K562 (cell line): ENCODE results near the gene CALHM3. TPM values are rescaled to one million over a fixed set of nuclear protein-coding genes. Genes with fewer than 3 reads are reported as not detected.

Experiments used
- ATAC-seq: fragments of 200-7000 bp; cut with Tn5 transposase; 3 replicates; pipeline ENCODE4 v1.9.1; 2020; ENCODE audit warnings: moderate library complexity
- BruUV-seq: library from RNA; stranded (reverse); fragments of 400-500 nt; replicated peaks from 2 replicates; lab custom pipeline; 2021; lab: Mats Ljungman, UMichigan
- CTCF ChIA-PET: fragments of 300-600 bp; formaldehyde crosslinking; extraction: SDS; loops from one replicate; lab custom pipeline; 2021; ENCODE audit warnings: low intra/inter-chr PET ratio; lab: Yijun Ruan, JAX
- POLR2A ChIA-PET: fragments of 300-600, 350-650 bp; sonication (Branson Sonifier 250); formaldehyde crosslinking; extraction: SDS; loops from one replicate; lab custom pipeline; 2021; ENCODE audit warnings: antibody characterized with exemption, inconsistent platforms; lab: Yijun Ruan, JAX
- DNase-seq, 4 experiments: peaks; one replicate each; pipeline versions ENCODE4 v3.0.0 to v3.0.0-alpha.2; 2011 to 2018; ENCODE audit warnings: low spot score in 3 of 4, mixed read lengths in 3 of 4; ENCODE audit errors: extremely low read depth in 1 of 4
- FAIRE-seq: peaks from 2 replicates; lab custom pipeline; 2011; peaks lifted over from hg19 to GRCh38; lab: Jason Lieb, UNC
- H2AFZ ChIP-seq: 2 replicates; pipeline ENCODE4 v1.6.0; 2011; ENCODE audit warnings: low read depth, low read length, control low read depth, inconsistent platforms
- H3K27ac ChIP-seq: fragments of 200-600 bp; 3 replicates; pipeline ENCODE4 v1.8.0; 2011; ENCODE audit warnings: low read depth, mild to moderate bottlenecking, control low read depth, inconsistent platforms, low read length, moderate library complexity, mixed read lengths; ENCODE audit errors: extremely low read depth
- H3K27me3 ChIP-seq, 2 experiments: fragments of 300-600 bp in 1 of 2; 2 replicates in 1 of 2; 3 replicates in 1 of 2; pipeline versions ENCODE4 v1.6.0 to v1.8.0; 2011; ENCODE audit warnings: inconsistent platforms in 2 of 2, low read length in 2 of 2, mild to moderate bottlenecking in 1 of 2, mixed read lengths in 1 of 2, moderate library complexity in 1 of 2; ENCODE audit not compliant: control insufficient read depth in 2 of 2, insufficient read depth in 2 of 2
- H3K36me3 ChIP-seq: fragments of 300-600 bp; 3 replicates; pipeline ENCODE4 v1.8.0; 2011; ENCODE audit warnings: mild to moderate bottlenecking, low read length, inconsistent platforms; ENCODE audit not compliant: control insufficient read depth, insufficient read depth
- H3K4me1 ChIP-seq, 2 experiments: fragments of 200-600 bp in 1 of 2; replicated peaks in 1 of 2; 2 replicates in 1 of 2; 3 replicates in 1 of 2; pipeline versions ENCODE4 v1.5.1 to v1.8.0; 2011; ENCODE audit warnings: inconsistent platforms in 2 of 2, low read length in 2 of 2, mild to moderate bottlenecking in 1 of 2, mixed read lengths in 1 of 2, moderate library complexity in 1 of 2; ENCODE audit not compliant: control insufficient read depth in 2 of 2, insufficient read depth in 2 of 2
- H3K4me2 ChIP-seq: 2 replicates; pipeline ENCODE4 v1.6.1; 2011; ENCODE audit warnings: low read length, control low read depth, inconsistent platforms, mixed read lengths; ENCODE audit not compliant: insufficient read depth
- H3K4me3 ChIP-seq: fragments of 200-600 bp; sonication (generic), shearing (Covaris generic); 2 replicates; pipeline ENCODE4 v1.5.1; 2016; ENCODE audit warnings: control low read depth, inconsistent platforms
- H3K79me2 ChIP-seq: fragments of 200-600 bp; 3 replicates; pipeline ENCODE4 v1.8.0; 2011; ENCODE audit warnings: low read length, inconsistent platforms; ENCODE audit not compliant: control insufficient read depth, insufficient read depth
- H3K9ac ChIP-seq, 2 experiments: 2 replicates each; pipeline versions ENCODE4 v1.6.0 to v1.6.1; 2011; ENCODE audit warnings: low read depth in 2 of 2, low read length in 2 of 2, control low read depth in 1 of 2, inconsistent platforms in 1 of 2, mild to moderate bottlenecking in 1 of 2, mixed read lengths in 1 of 2; ENCODE audit not compliant: insufficient read depth in 1 of 2
- H3K9me1 ChIP-seq: one replicate; pipeline ENCODE4 v1.6.0; 2011; ENCODE audit warnings: inconsistent platforms, mild to moderate bottlenecking, low read length, moderate library complexity; ENCODE audit not compliant: control insufficient read depth, insufficient read depth
- H3K9me3 ChIP-seq: replicated peaks from 2 replicates; pipeline ENCODE4 v1.5.1; 2011; ENCODE audit warnings: low read depth, low read length, inconsistent platforms; ENCODE audit not compliant: control insufficient read depth, insufficient read depth
- H4K20me1 ChIP-seq: replicated peaks from 2 replicates; pipeline ENCODE4 v1.6.1; 2011; ENCODE audit warnings: low read length, inconsistent platforms, mixed read lengths; ENCODE audit not compliant: control insufficient read depth, insufficient read depth
- KLF1 ChIP-seq: fragments of 450-650 bp; IDR thresholded peaks from 2 replicates; pipeline ENCODE4 v1.6.1; 2016; ENCODE audit warnings: missing genetic modification characterization, missing compliant biosample characterization
- MEF2D ChIP-seq: conservative IDR thresholded peaks from 2 replicates; pipeline ENCODE4 v1.6.1; 2016; ENCODE audit warnings: low read depth, missing genetic modification characterization, missing compliant biosample characterization
- NCOA1 ChIP-seq: fragments of 450-650 bp; IDR thresholded peaks from 2 replicates; pipeline ENCODE4 v1.6.1; 2016; ENCODE audit warnings: low read depth
- NR2C1 ChIP-seq, 2 experiments: fragments of 450-650 bp; IDR thresholded peaks; 2 replicates each; pipeline ENCODE4 v1.6.1; 2017; ENCODE audit warnings: mild to moderate bottlenecking in 2 of 2, antibody characterized with exemption in 1 of 2, inconsistent platforms in 1 of 2, missing compliant biosample characterization in 1 of 2, missing genetic modification characterization in 1 of 2
- PHB2 ChIP-seq: fragments of 450-650 bp; IDR thresholded peaks from 2 replicates; pipeline ENCODE4 v1.6.1; 2017; ENCODE audit warnings: low read depth
- RBM15 ChIP-seq: fragments of 200-400 bp; formaldehyde crosslinking; IDR thresholded peaks from 2 replicates; pipeline ENCODE4 v1.6.1; 2018; ENCODE audit warnings: mild to moderate bottlenecking, low read length, moderate library complexity; ENCODE audit not compliant: insufficient read depth
- SRF ChIP-seq, 2 experiments: fragments of 250-450, 450-650 bp in 1 of 2; sonication (Bioruptor Pico) in 1 of 2; sonication (generic) in 1 of 2; formaldehyde crosslinking; IDR thresholded peaks; 2 replicates each; pipeline versions ENCODE4 v1.5.0 to v1.5.1; 2020 to 2022; ENCODE audit warnings: mild to moderate bottlenecking in 1 of 2, missing genetic modification reagents in 1 of 2
- WHSC1 ChIP-seq: IDR thresholded peaks from one replicate; pipeline ENCODE4 v1.6.1; 2012; ENCODE audit warnings: low read length, control low read depth, inconsistent platforms
- ZNF57 ChIP-seq: fragments of 450-650 bp; formaldehyde crosslinking; IDR thresholded peaks from 2 replicates; pipeline ENCODE4 v1.4.0; 2020; ENCODE audit warnings: mild to moderate bottlenecking, moderate library complexity
- WGBS: fragments of 100-300 bp; shearing (Covaris generic); methylation state at CpG from one replicate; pipeline ENCODE4 v1.1.6; 2016; ENCODE audit warnings: low coverage, mixed read lengths; ENCODE audit not compliant: insufficient coverage; ENCODE audit errors: missing lambda C conversion rate; 5-methylcytosine and 5-hydroxymethylcytosine counted together
- in situ Hi-C: fragments of 300-500 bp; cut with MboI; formaldehyde crosslinking; loops from 4 replicates; pipeline ENCODE4 v1.15.0; 2018; ENCODE audit warnings: inconsistent platforms, mixed read lengths
- intact Hi-C: fragments of 100-400 bp; cut with micrococcal nuclease; formaldehyde crosslinking; loops from 2 replicates; pipeline ENCODE4 v1.14.2; 2022
- polyA plus RNA-seq, 8 experiments: library from polyadenylated mRNA; depleted of rRNA in 4 of 8; stranded (reverse) in 5 of 8; unstranded in 3 of 8; fragments of >200 nt; fragmentation: Nextera tagmentation in 2 of 8; fragmentation: Illumina TruSeq in 1 of 8; extraction: Ambion mirVana in 2 of 8; extraction: Trizol in 1 of 8; gene quantifications; 2 replicates each; pipeline versions ENCODE4 v1.2.1 to v1.2.3, GENCODE V29; 2011 to 2014; ENCODE audit warnings: inconsistent platforms in 1 of 8, missing spikeins in 1 of 8
- total RNA-seq, 7 experiments: library from RNA; depleted of rRNA in 6 of 7; stranded (reverse); fragments of >200 nt in 6 of 7; fragmentation: Illumina TruSeq in 2 of 7; extraction: Trizol in 2 of 7; gene quantifications; 2 replicates each; pipeline versions ENCODE4 v1.2.1 to v1.2.3, GENCODE V29; 2011 to 2021; ENCODE audit warnings: low replicate concordance in 1 of 7
- TF ChIP-seq, protein P1 (sequence below): sonication (generic); formaldehyde crosslinking; IDR thresholded peaks from 2 replicates; pipeline ENCODE4 v1.8.0; 2023; ENCODE audit warnings: mild to moderate bottlenecking, missing genetic modification reagents
- TF ChIP-seq, protein P2 (sequence below): sonication (generic); formaldehyde crosslinking; IDR thresholded peaks from 2 replicates; pipeline ENCODE4 v1.8.0; 2023; ENCODE audit warnings: missing genetic modification reagents, mild to moderate bottlenecking, borderline replicate concordance
- TF ChIP-seq, protein P3 (sequence below): fragments of 450-650 bp; formaldehyde crosslinking; IDR thresholded peaks from 2 replicates; pipeline ENCODE4 v1.4.0; 2020; ENCODE audit warnings: mild to moderate bottlenecking, moderate library complexity
- TF ChIP-seq, protein P4 (sequence below): fragments of 450-650 bp; IDR thresholded peaks from 2 replicates; pipeline ENCODE4 v1.6.1; 2016; ENCODE audit warnings: borderline replicate concordance

Gene CALHM3
- total and polyA plus RNA-seq, 9 of the 15 experiments (the other 6 are each of a cell fraction or from before 2014, with no cell fraction given), result not detected

DNA sequence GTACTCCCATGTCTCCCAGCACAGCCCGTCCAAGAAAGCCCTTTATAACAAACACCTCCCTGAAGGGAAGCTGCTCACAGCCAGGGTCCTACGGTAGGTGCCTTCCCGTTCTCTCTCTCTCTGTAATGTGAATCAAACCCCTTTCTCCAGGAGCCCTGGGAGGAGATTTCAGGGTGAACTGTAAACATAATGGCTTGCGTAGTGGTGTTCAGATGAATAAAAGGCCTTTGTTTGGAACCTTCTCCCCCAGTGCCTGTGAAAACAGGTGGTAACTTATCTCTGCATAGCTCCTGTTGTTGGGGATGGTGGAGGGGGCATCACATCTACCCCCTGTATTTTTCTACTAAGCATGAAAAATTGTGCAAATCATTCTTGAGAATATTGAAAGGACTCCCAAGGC is 39.3 kb downstream of the CALHM3 start:
- H3K9ac ChIP-seq, result no peak overlapping the region
- no peaks in the 10 kb centered on the region for H3K9me1 ChIP-seq
- H3K4me1 ChIP-seq, result no peaks in the 10 kb centered on the region; a peak in 1 of 5 replicates
- H3K27me3 ChIP-seq, result no peaks in the 10 kb centered on the region
- ChIA-PET CTCF (no interaction called here), POLR2A (no interaction called here)
- no peak for FAIRE-seq
- no peak for ATAC-seq
- in situ Hi-C loops (no loop called here), intact Hi-C loops (no loop called here)
- BruUV-seq, result TSS peak; percentile 32
- H3K4me3 ChIP-seq, result no peak overlapping the region
- H3K79me2 ChIP-seq, result no peaks in the 10 kb centered on the region
- no peaks in the 10 kb centered on the region for H3K9me3 ChIP-seq
- no peak overlapping the region for H3K27ac ChIP-seq
- no peak overlapping the region for H3K4me2 ChIP-seq
- 100% methylated on average over 3 of the region's 4 CpGs for WGBS
- no peaks in the 10 kb centered on the region for H4K20me1 ChIP-seq
- no peak overlapping the region for H2AFZ ChIP-seq
- peaks cover 91% of the 10 kb centered on the region; the same call in 2 of the 3 replicates for H3K36me3 ChIP-seq
- DNase-seq, result no peak
- TF ChIP-seq, protein P1, sequence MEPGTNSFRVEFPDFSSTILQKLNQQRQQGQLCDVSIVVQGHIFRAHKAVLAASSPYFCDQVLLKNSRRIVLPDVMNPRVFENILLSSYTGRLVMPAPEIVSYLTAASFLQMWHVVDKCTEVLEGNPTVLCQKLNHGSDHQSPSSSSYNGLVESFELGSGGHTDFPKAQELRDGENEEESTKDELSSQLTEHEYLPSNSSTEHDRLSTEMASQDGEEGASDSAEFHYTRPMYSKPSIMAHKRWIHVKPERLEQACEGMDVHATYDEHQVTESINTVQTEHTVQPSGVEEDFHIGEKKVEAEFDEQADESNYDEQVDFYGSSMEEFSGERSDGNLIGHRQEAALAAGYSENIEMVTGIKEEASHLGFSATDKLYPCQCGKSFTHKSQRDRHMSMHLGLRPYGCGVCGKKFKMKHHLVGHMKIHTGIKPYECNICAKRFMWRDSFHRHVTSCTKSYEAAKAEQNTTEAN, result no peak
- TF ChIP-seq MEF2D (tag) (no peak), KLF1 (tag) (no peak), PHB2 (no peak), NCOA1 (no peak), NR2C1 (IDR thresholded peaks at IDR 0.05) (no peak), NR2C1 (tag; IDR thresholded peaks at IDR 0.05) (no peak), RBM15 (no peak), WHSC1 (no peak), SRF (CRISPR knock-in tag; IDR thresholded peaks at IDR 0.05) (no peak), ZNF57 (CRISPR knock-in tag) (no peak)
- TF ChIP-seq, protein P2, sequence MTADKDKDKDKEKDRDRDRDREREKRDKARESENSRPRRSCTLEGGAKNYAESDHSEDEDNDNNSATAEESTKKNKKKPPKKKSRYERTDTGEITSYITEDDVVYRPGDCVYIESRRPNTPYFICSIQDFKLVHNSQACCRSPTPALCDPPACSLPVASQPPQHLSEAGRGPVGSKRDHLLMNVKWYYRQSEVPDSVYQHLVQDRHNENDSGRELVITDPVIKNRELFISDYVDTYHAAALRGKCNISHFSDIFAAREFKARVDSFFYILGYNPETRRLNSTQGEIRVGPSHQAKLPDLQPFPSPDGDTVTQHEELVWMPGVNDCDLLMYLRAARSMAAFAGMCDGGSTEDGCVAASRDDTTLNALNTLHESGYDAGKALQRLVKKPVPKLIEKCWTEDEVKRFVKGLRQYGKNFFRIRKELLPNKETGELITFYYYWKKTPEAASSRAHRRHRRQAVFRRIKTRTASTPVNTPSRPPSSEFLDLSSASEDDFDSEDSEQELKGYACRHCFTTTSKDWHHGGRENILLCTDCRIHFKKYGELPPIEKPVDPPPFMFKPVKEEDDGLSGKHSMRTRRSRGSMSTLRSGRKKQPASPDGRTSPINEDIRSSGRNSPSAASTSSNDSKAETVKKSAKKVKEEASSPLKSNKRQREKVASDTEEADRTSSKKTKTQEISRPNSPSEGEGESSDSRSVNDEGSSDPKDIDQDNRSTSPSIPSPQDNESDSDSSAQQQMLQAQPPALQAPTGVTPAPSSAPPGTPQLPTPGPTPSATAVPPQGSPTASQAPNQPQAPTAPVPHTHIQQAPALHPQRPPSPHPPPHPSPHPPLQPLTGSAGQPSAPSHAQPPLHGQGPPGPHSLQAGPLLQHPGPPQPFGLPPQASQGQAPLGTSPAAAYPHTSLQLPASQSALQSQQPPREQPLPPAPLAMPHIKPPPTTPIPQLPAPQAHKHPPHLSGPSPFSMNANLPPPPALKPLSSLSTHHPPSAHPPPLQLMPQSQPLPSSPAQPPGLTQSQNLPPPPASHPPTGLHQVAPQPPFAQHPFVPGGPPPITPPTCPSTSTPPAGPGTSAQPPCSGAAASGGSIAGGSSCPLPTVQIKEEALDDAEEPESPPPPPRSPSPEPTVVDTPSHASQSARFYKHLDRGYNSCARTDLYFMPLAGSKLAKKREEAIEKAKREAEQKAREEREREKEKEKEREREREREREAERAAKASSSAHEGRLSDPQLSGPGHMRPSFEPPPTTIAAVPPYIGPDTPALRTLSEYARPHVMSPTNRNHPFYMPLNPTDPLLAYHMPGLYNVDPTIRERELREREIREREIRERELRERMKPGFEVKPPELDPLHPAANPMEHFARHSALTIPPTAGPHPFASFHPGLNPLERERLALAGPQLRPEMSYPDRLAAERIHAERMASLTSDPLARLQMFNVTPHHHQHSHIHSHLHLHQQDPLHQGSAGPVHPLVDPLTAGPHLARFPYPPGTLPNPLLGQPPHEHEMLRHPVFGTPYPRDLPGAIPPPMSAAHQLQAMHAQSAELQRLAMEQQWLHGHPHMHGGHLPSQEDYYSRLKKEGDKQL, result no peak
- TF ChIP-seq, protein P3, sequence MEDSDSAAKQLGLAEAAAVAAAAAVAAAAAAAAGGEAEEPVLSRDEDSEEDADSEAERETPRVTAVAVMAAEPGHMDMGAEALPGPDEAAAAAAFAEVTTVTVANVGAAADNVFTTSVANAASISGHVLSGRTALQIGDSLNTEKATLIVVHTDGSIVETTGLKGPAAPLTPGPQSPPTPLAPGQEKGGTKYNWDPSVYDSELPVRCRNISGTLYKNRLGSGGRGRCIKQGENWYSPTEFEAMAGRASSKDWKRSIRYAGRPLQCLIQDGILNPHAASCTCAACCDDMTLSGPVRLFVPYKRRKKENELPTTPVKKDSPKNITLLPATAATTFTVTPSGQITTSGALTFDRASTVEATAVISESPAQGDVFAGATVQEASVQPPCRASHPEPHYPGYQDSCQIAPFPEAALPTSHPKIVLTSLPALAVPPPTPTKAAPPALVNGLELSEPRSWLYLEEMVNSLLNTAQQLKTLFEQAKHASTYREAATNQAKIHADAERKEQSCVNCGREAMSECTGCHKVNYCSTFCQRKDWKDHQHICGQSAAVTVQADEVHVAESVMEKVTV, result no peak
- TF ChIP-seq, protein P4, sequence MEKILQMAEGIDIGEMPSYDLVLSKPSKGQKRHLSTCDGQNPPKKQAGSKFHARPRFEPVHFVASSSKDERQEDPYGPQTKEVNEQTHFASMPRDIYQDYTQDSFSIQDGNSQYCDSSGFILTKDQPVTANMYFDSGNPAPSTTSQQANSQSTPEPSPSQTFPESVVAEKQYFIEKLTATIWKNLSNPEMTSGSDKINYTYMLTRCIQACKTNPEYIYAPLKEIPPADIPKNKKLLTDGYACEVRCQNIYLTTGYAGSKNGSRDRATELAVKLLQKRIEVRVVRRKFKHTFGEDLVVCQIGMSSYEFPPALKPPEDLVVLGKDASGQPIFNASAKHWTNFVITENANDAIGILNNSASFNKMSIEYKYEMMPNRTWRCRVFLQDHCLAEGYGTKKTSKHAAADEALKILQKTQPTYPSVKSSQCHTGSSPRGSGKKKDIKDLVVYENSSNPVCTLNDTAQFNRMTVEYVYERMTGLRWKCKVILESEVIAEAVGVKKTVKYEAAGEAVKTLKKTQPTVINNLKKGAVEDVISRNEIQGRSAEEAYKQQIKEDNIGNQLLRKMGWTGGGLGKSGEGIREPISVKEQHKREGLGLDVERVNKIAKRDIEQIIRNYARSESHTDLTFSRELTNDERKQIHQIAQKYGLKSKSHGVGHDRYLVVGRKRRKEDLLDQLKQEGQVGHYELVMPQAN, result no peak
